ENCODE data around the gene UQCRQ. TPM values are rescaled to one million over a fixed set of nuclear protein-coding genes. Genes with fewer than 3 reads are reported as not detected.
A peak's percentile ranks its signal among the peaks of the same experiment; 100 is the strongest.

The UQCRQ gene
- total and polyA plus RNA-seq, 2 of the 13 experiments (the other 11 are each of a cell fraction or from before 2014, with no cell fraction given): 257 to 575 TPM

DNA sequence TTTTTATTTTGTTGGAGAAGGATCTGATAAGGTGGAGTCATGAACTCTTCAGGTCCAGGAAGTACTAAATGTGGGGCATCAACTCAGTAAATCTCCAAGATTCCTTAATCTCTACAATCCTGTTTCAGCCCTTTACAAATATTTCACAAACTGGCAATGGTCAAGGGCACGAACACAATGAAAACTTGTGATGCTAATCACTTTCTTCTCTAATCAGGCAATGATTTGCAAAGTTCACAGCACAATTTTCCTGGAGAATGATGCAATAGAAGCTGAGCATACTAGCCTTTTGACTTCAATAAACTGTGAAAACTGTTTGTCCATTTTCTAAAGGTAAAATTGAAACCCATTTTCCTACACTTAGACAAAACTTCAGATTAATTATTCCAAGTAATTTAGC is 17.1 kb upstream of the UQCRQ start:
- Histone ChIP-seq H3K4me1 (ENCODE audit: insufficient read depth, low read length) (peaks cover 75% of the 10 kb centered on the region), H4K20me1 (ENCODE audit: insufficient read depth, low read length) (no peaks in the 10 kb centered on the region), H3K9me3 (ENCODE audit: low read length) (no peaks in the 10 kb centered on the region), H3K4me2 (ENCODE audit: low read depth, low read length) (peak overlapping the region; percentile 31; the same call in 1 of the 2 replicates), H3K27ac (ENCODE audit: extremely low read length, insufficient read depth, low read length) (peak overlapping the region; percentile 59), H3K36me3 (replicated peaks in 1 of 2; ENCODE audit: control insufficient read depth in 1 of 2, insufficient read depth in 2 of 2, low read length in 2 of 2) (no peaks in the 10 kb centered on the region), H3K4me3 (replicated peaks in 1 of 3; ENCODE audit: insufficient read depth in 1 of 3, low read depth in 2 of 3, low read length in 3 of 3) (no peak overlapping the region), H3K79me2 (ENCODE audit: insufficient read depth, low read length) (no peaks in the 10 kb centered on the region), H3K9ac (ENCODE audit: insufficient read depth, low read depth, low read length) (no peak overlapping the region), H2AFZ (ENCODE audit: low read length) (peak overlapping the region; percentile 86), H3K27me3 (ENCODE audit: control insufficient read depth in 1 of 2, insufficient read depth in 2 of 2, low read length in 2 of 2) (no peaks in the 10 kb centered on the region)
- in situ Hi-C loops (cut with HindIII; ENCODE audit: extremely low pct_ligation_motif_present, low pct_unique_long_range_greater_than_20kb): no loop called here
- intact Hi-C loops (cut with micrococcal nuclease; ENCODE audit: unreplicated experiment): no loop called here
- WGBS (ENCODE audit: low lambda C conversion rate): 0% methylated on average over 1 of the region's 1 CpG
- peak; percentile 88 for FAIRE-seq
- peak; percentile 64 for DNase-seq (ENCODE audit: low spot score)
- BruUV-seq (replicated peaks): no TSS peak
- peak; percentile 44; the same call in 2 of the 3 replicates for ATAC-seq
- ChIA-PET POLR2A (interaction anchor here (0.6 to 2.6 kb wide), 7 partner anchors 10 to 187 kb away, joined by 3 to 15 read pairs (median 4); partner anchors contain the start of genes GDF9, SHROOM1 and UQCRQ), CTCF (ENCODE audit: low intra/inter-chr PET ratio, low total read pairs) (no interaction called here)
- TF ChIP-seq ZNF567 (CRISPR knock-in tag; IDR thresholded peaks at IDR 0.05; ENCODE audit: borderline replicate concordance) (no peak), TBX2 (CRISPR knock-in tag; IDR thresholded peaks at IDR 0.05; ENCODE audit: borderline replicate concordance) (peak; percentile 40; the same call in 1 of the 2 replicates), BCL6 (CRISPR knock-in tag; IDR thresholded peaks at IDR 0.05) (peak; percentile 58), NR2F6 (IDR thresholded peaks at IDR 0.05) (peak; percentile 62; the same call in 1 of the 2 replicates), NR2F6 (CRISPR knock-in tag; IDR thresholded peaks at IDR 0.05) (peak; percentile 33; the same call in 1 of the 2 replicates), ZNF776 (CRISPR knock-in tag; IDR thresholded peaks at IDR 0.05) (no peak), HNF4G (IDR thresholded peaks at IDR 0.05; ENCODE audit: borderline replicate concordance, low read depth, low read length) (peak; percentile 41; the same call in 1 of the 2 replicates), HNF4G (CRISPR knock-in tag; IDR thresholded peaks at IDR 0.05; ENCODE audit: borderline replicate concordance, low read depth) (no peak), SMARCC2 (IDR thresholded peaks at IDR 0.05) (no peak), ELF3 (CRISPR knock-in tag; IDR thresholded peaks at IDR 0.05) (peak; percentile 32; the same call in 1 of the 2 replicates), GABPA (IDR thresholded peaks at IDR 0.05; ENCODE audit: low read depth, low read length) (no peak), GABPA (CRISPR knock-in tag; IDR thresholded peaks at IDR 0.05; ENCODE audit: low read depth) (no peak), FOXA1 (IDR thresholded peaks at IDR 0.05) (no peak), FOXA1 (CRISPR knock-in tag; IDR thresholded peaks at IDR 0.05) (peak; percentile 39; the same call in 1 of the 2 replicates), ELF4 (CRISPR knock-in tag; IDR thresholded peaks at IDR 0.05; ENCODE audit: borderline replicate concordance) (no peak), ARID3A (IDR thresholded peaks at IDR 0.05; ENCODE audit: low read depth, low read length) (0 out of 2 replicates have a peak, but pooled peaks have one; percentile 38), SATB2 (CRISPR knock-in tag; IDR thresholded peaks at IDR 0.05) (no peak), CEBPG (CRISPR knock-in tag; IDR thresholded peaks at IDR 0.05) (peak; percentile 97), NCOA2 (CRISPR knock-in tag; IDR thresholded peaks at IDR 0.05) (peak; percentile 85), KLF9 (CRISPR knock-in tag; IDR thresholded peaks at IDR 0.05; ENCODE audit: low read depth) (no peak), ATF2 (CRISPR knock-in tag; IDR thresholded peaks at IDR 0.05) (0 out of 2 replicates have a peak, but pooled peaks have one; percentile 21)
- TF ChIP-seq, protein P1, sequence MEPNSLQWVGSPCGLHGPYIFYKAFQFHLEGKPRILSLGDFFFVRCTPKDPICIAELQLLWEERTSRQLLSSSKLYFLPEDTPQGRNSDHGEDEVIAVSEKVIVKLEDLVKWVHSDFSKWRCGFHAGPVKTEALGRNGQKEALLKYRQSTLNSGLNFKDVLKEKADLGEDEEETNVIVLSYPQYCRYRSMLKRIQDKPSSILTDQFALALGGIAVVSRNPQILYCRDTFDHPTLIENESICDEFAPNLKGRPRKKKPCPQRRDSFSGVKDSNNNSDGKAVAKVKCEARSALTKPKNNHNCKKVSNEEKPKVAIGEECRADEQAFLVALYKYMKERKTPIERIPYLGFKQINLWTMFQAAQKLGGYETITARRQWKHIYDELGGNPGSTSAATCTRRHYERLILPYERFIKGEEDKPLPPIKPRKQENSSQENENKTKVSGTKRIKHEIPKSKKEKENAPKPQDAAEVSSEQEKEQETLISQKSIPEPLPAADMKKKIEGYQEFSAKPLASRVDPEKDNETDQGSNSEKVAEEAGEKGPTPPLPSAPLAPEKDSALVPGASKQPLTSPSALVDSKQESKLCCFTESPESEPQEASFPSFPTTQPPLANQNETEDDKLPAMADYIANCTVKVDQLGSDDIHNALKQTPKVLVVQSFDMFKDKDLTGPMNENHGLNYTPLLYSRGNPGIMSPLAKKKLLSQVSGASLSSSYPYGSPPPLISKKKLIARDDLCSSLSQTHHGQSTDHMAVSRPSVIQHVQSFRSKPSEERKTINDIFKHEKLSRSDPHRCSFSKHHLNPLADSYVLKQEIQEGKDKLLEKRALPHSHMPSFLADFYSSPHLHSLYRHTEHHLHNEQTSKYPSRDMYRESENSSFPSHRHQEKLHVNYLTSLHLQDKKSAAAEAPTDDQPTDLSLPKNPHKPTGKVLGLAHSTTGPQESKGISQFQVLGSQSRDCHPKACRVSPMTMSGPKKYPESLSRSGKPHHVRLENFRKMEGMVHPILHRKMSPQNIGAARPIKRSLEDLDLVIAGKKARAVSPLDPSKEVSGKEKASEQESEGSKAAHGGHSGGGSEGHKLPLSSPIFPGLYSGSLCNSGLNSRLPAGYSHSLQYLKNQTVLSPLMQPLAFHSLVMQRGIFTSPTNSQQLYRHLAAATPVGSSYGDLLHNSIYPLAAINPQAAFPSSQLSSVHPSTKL (CRISPR knock-in tag; IDR thresholded peaks at IDR 0.05): peak; percentile 54
